Peyer's patch (tissue), 4 donors: ENCODE measurements around the gene CELF2. TPM values are rescaled to one million over a fixed set of nuclear protein-coding genes. Genes with fewer than 3 reads are reported as not detected.

ENCODE experiments used
- DNase-seq, 3 donors: peaks; one replicate each; pipeline ENCODE4 v3.0.0-alpha.2; 2017 to 2019
- H3K27ac ChIP-seq, 4 donors: fragments of 200-600 bp; sonication (generic); one replicate each; pipeline ENCODE4 v1.5.1; 2016 to 2019
- H3K27me3 ChIP-seq, 2 donors: fragments of 200-600 bp; sonication (generic); one replicate each; pipeline ENCODE4 v1.5.1; 2019
- H3K36me3 ChIP-seq, 3 donors: fragments of 200-600 bp; sonication (generic); one replicate each; pipeline ENCODE4 v1.5.1; 2016 to 2019
- H3K4me1 ChIP-seq, 4 donors: fragments of 200-600 bp; sonication (generic); one replicate each; pipeline ENCODE4 v1.5.1; 2016 to 2019
- H3K4me3 ChIP-seq, 4 donors: fragments of 200-600 bp; sonication (generic); 1 replicate in 3 of 4; 2 replicates in 1 of 4; pipeline ENCODE4 v1.5.1; 2016 to 2019; ENCODE audit warnings: mild to moderate bottlenecking in 1 of 4
- H3K9me3 ChIP-seq, 4 donors: fragments of 200-600 bp; sonication (generic); one replicate each; pipeline ENCODE4 v1.5.1; 2016 to 2019; ENCODE audit warnings: mild to moderate bottlenecking in 1 of 4
- POLR2A ChIP-seq, 2 donors: fragments of 450-650 bp; IDR thresholded peaks; one replicate each; pipeline ENCODE4 v1.5.1; 2017; ENCODE audit warnings: antibody characterized with exemption in 2 of 2, mild to moderate bottlenecking in 2 of 2, moderate library complexity in 2 of 2
- total RNA-seq, 4 donors: library from RNA; depleted of rRNA; stranded (reverse); fragments of >200 nt; gene quantifications; one replicate each; pipeline ENCODE4 v1.1.0, GENCODE V29; 2016
- TF ChIP-seq, protein P1 (sequence below), 6 experiments: fragments of 450-650 bp in 4 of 6; fragments of 200-600 bp in 2 of 6; sonication (generic) in 1 of 6; IDR thresholded peaks; one replicate each; pipeline ENCODE4 v1.5.1; 2017 to 2019; ENCODE audit warnings: antibody characterized with exemption in 6 of 6, mild to moderate bottlenecking in 3 of 6, moderate library complexity in 1 of 6

Gene CELF2
- total RNA-seq, 4 donors from 2014 or later = 20.5 to 110 (median 40.7) TPM

DNA sequence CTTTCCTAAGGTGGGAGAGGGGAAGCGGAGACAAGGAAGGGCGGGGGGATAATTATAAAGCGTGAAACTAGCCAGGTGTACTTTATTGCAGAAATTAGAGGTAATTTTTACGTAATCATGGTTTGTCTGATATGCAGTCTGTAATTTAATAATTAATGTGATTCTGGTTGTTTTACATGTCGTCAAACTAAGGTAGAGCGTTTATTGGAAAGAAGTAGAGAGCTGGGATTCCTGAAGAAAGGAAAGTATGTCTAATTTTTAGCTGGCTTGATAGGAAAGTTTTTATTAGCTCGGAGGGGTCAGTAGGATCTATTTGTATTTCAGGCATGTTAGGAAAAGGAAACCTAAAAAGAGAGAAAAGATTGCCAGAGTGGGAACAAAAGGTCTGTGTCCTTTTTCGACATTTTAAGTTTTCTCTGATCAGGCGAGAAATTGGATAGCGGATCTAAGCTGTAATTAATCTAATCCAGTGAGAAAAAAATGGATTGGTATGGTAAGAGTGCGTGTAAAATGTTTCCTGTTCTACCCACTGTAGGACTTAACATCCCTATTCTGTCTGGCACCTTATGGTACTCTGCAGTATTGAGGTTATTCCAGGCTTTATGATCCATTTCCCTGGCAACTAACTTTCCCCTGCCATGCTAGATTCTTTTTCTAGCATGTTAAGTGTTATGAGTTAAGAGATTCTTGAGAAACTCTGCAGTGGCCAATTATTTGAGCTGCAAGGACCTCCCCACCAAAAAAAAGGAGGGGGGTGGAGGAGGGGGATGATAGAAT, 1.4 kb downstream of the CELF2 start:
- H3K36me3 ChIP-seq = no peaks in the 10 kb centered on the region
- H3K27me3 ChIP-seq = no peaks in the 10 kb centered on the region
- DNase-seq = no peak
- TF ChIP-seq POLR2A (IDR thresholded peaks at IDR 0.05) = no peak
- TF ChIP-seq, protein P1, sequence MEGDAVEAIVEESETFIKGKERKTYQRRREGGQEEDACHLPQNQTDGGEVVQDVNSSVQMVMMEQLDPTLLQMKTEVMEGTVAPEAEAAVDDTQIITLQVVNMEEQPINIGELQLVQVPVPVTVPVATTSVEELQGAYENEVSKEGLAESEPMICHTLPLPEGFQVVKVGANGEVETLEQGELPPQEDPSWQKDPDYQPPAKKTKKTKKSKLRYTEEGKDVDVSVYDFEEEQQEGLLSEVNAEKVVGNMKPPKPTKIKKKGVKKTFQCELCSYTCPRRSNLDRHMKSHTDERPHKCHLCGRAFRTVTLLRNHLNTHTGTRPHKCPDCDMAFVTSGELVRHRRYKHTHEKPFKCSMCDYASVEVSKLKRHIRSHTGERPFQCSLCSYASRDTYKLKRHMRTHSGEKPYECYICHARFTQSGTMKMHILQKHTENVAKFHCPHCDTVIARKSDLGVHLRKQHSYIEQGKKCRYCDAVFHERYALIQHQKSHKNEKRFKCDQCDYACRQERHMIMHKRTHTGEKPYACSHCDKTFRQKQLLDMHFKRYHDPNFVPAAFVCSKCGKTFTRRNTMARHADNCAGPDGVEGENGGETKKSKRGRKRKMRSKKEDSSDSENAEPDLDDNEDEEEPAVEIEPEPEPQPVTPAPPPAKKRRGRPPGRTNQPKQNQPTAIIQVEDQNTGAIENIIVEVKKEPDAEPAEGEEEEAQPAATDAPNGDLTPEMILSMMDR (IDR thresholded peaks at IDR 0.05) = no peak
- H3K27ac ChIP-seq = peak overlapping the region; percentile 62 to 84 (median 78)
- no peaks in the 10 kb centered on the region for H3K9me3 ChIP-seq
- H3K4me3 ChIP-seq = peak overlapping the region; percentile 52 to 85 (median 72)
- H3K4me1 ChIP-seq = peaks cover 0 to 8% (median 3%) of the 10 kb centered on the region in 4 donors

DNA sequence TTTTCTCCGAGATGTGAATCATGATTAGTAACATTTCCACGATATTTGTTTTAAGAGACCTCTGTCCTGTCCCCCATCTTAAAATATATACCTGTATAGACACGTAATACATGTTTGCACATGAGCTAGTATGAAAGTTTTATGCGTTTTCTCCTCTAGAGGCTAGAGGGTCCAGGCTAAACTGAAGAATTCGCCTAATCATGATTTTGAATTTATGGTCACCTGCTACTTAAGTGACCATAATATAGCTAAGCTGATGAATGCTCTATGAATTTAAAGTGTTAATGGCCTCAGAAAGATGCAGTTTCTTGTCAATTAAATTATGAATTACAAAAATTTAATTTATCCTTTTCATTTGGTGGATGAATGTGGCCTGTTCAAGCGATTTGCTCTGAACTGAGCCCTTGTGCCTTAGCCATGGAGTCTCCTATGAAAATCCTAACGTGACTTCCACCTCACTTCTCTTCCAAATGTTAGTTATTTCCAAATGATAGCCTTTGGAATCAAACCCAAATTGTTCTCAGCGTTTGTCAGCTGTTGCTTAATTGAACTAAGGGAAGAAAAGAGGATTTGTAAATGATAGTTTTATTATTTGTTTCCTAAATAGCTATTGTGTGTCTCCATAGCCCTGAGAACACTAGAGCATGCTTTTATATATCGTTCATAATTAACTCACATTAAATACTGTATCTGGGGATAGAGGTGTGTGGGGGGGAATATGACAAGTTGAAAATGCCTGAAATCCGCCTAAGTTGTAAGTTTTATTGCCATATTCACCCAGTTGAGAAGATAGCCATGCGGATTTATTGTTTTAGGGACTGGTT, 2.3 kb downstream of the CELF2 start:
- Histone ChIP-seq H3K36me3 (no peaks in the 10 kb centered on the region), H3K27ac (peak overlapping the region in 1 of 4 donors; percentile 12), H3K27me3 (no peaks in the 10 kb centered on the region), H3K4me1 (peaks cover 0 to 8% (median 3%) of the 10 kb centered on the region in 4 donors), H3K9me3 (no peaks in the 10 kb centered on the region), H3K4me3 (peak overlapping the region in 2 of 4 donors; percentile 81 to 85)
- DNase-seq = no peak
- TF ChIP-seq, protein P1 (IDR thresholded peaks at IDR 0.05) = no peak
- TF ChIP-seq POLR2A (IDR thresholded peaks at IDR 0.05) = no peak

DNA sequence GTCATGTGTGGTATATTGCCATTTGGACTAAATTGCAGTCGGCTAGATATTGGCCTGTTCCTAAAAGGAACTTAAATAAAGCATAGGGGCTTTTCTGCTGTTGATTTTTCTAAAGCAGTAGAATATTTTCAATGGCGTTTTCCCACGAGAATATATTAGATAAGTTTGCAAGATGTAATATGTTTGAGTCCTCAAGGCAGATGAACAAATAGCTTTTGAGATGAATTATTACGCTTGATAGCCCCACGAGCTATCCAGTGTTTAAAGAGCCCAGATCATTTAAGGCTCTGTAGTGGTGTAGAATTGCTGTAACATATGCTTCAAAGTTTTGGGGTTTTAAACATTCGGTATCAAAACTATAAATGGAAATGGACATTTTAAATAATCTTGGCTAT, 2.9 kb downstream of the CELF2 start:
- H3K4me1 ChIP-seq = peaks cover 0 to 8% (median 3%) of the 10 kb centered on the region in 4 donors
- no peaks in the 10 kb centered on the region for H3K36me3 ChIP-seq
- H3K27me3 ChIP-seq = no peaks in the 10 kb centered on the region
- peak overlapping the region in 1 of 4 donors; percentile 11 for H3K4me3 ChIP-seq
- no peaks in the 10 kb centered on the region for H3K9me3 ChIP-seq
- no peak overlapping the region for H3K27ac ChIP-seq
- no peak for TF ChIP-seq POLR2A (IDR thresholded peaks at IDR 0.05)
- TF ChIP-seq, protein P1 (IDR thresholded peaks at IDR 0.05) = no peak
- DNase-seq = no peak

DNA sequence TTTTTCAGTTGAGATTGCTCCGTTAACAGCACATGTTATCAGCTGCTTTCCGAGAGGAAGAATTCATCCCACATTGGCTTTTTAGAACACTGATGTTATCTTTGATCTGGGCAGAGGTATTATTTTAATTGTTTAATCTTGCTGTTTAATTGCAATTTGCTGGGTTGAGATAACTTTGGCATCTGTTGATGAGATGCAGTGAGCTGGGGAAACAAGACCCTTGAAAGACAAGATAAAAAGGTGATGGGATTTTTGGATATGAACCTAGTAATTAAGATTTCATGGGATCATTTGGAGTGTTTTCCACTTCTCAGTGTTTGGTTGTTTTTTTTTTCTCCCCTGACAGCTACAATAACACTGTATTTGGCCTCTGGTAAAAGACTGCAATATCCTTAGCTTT, 4.5 kb downstream of the CELF2 start:
- H3K4me3 ChIP-seq = no peak overlapping the region
- TF ChIP-seq, protein P1 (IDR thresholded peaks at IDR 0.05) = no peak
- TF ChIP-seq POLR2A (IDR thresholded peaks at IDR 0.05) = no peak
- no peak for DNase-seq
- H3K27me3 ChIP-seq = no peaks in the 10 kb centered on the region
- no peaks in the 10 kb centered on the region for H3K9me3 ChIP-seq
- peaks cover 0 to 8% (median 3%) of the 10 kb centered on the region in 4 donors for H3K4me1 ChIP-seq
- no peak overlapping the region for H3K27ac ChIP-seq
- no peaks in the 10 kb centered on the region for H3K36me3 ChIP-seq

DNA sequence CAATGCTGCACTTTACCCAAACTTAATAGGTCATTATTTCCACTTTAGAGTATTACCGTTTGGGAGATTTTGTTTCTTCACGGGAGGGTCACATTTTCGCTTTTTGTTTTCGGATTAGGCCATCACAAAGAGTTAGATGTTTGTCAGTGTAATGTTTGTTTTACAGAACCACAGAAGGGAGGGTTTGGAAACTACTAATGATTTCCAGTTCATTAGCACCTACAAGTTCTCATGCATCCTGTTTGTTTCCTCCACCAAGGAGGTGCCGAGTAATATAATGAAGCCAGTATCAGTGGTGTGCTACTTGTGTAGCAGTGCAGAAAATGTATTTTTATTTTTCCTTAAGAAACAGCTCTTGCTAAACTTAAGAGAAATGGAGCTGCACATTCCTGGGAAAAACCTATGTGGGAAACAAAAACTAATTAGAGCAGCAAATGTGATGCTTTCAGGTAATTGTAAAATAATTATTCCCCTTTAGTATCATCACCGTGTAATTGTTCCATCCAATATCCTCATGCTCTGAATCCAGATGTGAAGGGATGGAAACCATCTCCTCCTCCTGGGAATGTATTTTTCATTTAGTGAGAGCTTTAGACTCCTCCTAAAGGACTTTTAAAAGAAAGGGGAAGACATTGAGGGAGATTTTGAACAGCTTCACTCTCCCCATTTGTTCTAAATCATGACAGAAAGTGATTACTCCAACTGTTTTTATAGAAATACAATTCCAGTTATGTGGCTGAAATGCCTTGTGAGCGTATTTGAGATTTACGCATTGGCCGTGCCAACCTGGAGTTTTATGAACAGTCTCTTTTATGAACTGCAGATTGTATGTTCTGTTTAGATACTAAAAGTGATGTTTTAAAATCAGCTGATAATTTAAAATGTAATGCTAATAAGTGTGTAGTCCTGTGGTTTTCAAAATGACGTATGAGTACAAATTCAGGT, 5.6 kb downstream of the CELF2 start:
- Histone ChIP-seq H3K27ac (no peak overlapping the region), H3K4me1 (peaks cover 0 to 6% (median 2%) of the 10 kb centered on the region in 4 donors)

More for the DNA sequence above, 5.6 kb downstream of the CELF2 start:
- TF ChIP-seq POLR2A (IDR thresholded peaks at IDR 0.05) = no peak
- TF ChIP-seq, protein P1 (IDR thresholded peaks at IDR 0.05) = no peak
- DNase-seq = no peak
- Histone ChIP-seq H3K9me3 (no peaks in the 10 kb centered on the region), H3K36me3 (no peaks in the 10 kb centered on the region), H3K27me3 (no peaks in the 10 kb centered on the region), H3K4me3 (no peak overlapping the region)
